Ovary (tissue), 3 donors: ENCODE measurements around the gene ARHGEF7.

Source experiments
- CTCF ChIP-seq, 3 donors: fragments of 450-650 bp in 2 of 3; fragments of 200-600 bp in 1 of 3; IDR thresholded peaks; one replicate each; pipeline versions ENCODE4 v1.5.1 to v1.8.0; 2016 to 2022; ENCODE audit warnings: antibody characterized with exemption in 3 of 3, mild to moderate bottlenecking in 1 of 3
- POLR2A ChIP-seq: fragments of 450-650 bp; IDR thresholded peaks from one replicate; pipeline ENCODE4 v1.6.1; 2017; ENCODE audit warnings: antibody characterized with exemption, mild to moderate bottlenecking, moderate library complexity
- donor health status: DM: no; HTN: no; CAD: no.

- no peak for TF ChIP-seq POLR2A
- TF ChIP-seq CTCF (IDR thresholded peaks at IDR 0.05), result no peak
Measured at GRCh38 chr13:111230385-111230930, 115.3 kb downstream of the ARHGEF7 start.
